Iris pigment epithelial cell (primary cell): ENCODE measurements around the gene GALNT18.

Source experiments
- DNase-seq: peaks from one replicate; pipeline ENCODE4 v3.0.0-alpha.2; 2011; ENCODE audit warnings: low read depth

GALNT18 gene

GRCh38 chr11:11349106-11349825 is 272.5 kb downstream of the GALNT18 start:
- no peak for DNase-seq

GRCh38 chr11:11348303-11348702 is 273.5 kb downstream of the GALNT18 start:
- no peak for DNase-seq

GRCh38 chr11:11347592-11347991 is 274.2 kb downstream of the GALNT18 start:
- DNase-seq = no peak

- no peak for DNase-seq
These were observed 275.5 kb downstream of the GALNT18 start for GRCh38 chr11:11346303-11346702.

GRCh38 chr11:11345099-11345498 is 276.7 kb downstream of the GALNT18 start:
- DNase-seq = no peak

GRCh38 chr11:11344045-11344444 is 277.8 kb downstream of the GALNT18 start:
- DNase-seq = no peak

- no peak for DNase-seq
These were observed 283.5 kb downstream of the GALNT18 start for GRCh38 chr11:11338304-11338703.

- no peak for DNase-seq
These were observed 285.1 kb downstream of the GALNT18 start for GRCh38 chr11:11336664-11337063.

GRCh38 chr11:11335043-11335442 is 286.8 kb downstream of the GALNT18 start:
- no peak for DNase-seq

GRCh38 chr11:11334607-11335006 is 287.2 kb downstream of the GALNT18 start:
- DNase-seq = no peak

- DNase-seq = no peak
These were observed 289.6 kb downstream of the GALNT18 start for GRCh38 chr11:11332141-11332710.

- no peak for DNase-seq
These were observed 292.6 kb downstream of the GALNT18 start for GRCh38 chr11:11329062-11329806.

GRCh38 chr11:11324090-11324489 is 297.7 kb downstream of the GALNT18 start:
- DNase-seq = no peak

- DNase-seq = no peak
These were observed 299.7 kb downstream of the GALNT18 start for GRCh38 chr11:11322101-11322500.

GRCh38 chr11:11320825-11321224 is 301.0 kb downstream of the GALNT18 start:
- DNase-seq = no peak

- DNase-seq = no peak
These were observed 302.8 kb downstream of the GALNT18 start for GRCh38 chr11:11318961-11319360.

GRCh38 chr11:11318461-11318860 is 303.3 kb downstream of the GALNT18 start:
- no peak for DNase-seq

- no peak for DNase-seq
These were observed 305.1 kb downstream of the GALNT18 start for GRCh38 chr11:11316651-11317230.

GRCh38 chr11:11313902-11314692 is 307.7 kb downstream of the GALNT18 start:
- no peak for DNase-seq

GRCh38 chr11:11313426-11313825 is 308.4 kb downstream of the GALNT18 start:
- DNase-seq = peak; percentile 50

- no peak for DNase-seq
These were observed 309.1 kb downstream of the GALNT18 start for GRCh38 chr11:11312738-11313137.

- DNase-seq = no peak
These were observed 310.6 kb downstream of the GALNT18 start for GRCh38 chr11:11311169-11311568.
